ENCODE data around the gene TLL2. TPM values are rescaled to one million over a fixed set of nuclear protein-coding genes. Genes with fewer than 3 reads are reported as not detected.

TLL2 gene
- total and polyA plus RNA-seq, 2 of the 4 experiments (the other 2 are of a cell fraction), result under 0.01 to 0.05 TPM

GRCh38 chr10:96387601-96388000, 126.1 kb downstream of the TLL2 start:
- H2BK15ac ChIP-seq (ENCODE audit: low read depth, low read length), result no peak overlapping the region
- no peaks in the 10 kb centered on the region for H3K9me1 ChIP-seq (ENCODE audit: insufficient read depth, low read length)
- dilution Hi-C loops (cut with HindIII; ENCODE audit: low sequenced_read_pairs, unreplicated experiment), result no loop called here
- ATAC-seq (ENCODE audit: low read depth), result no peak
- H2AK5ac ChIP-seq (ENCODE audit: low read depth, low read length), result no peak overlapping the region
- no peaks in the 10 kb centered on the region for H3K36me3 ChIP-seq (ENCODE audit: control insufficient read depth, insufficient read depth, low read length)
- no peak overlapping the region for H3K14ac ChIP-seq (replicated peaks; ENCODE audit: low read depth, low read length)
- H2AFZ ChIP-seq (replicated peaks; ENCODE audit: low read length, poor library complexity), result no peak overlapping the region
- no peaks in the 10 kb centered on the region for H3K9me3 ChIP-seq (ENCODE audit: control insufficient read depth, insufficient read depth, low read length)
- WGBS, 2 experiments (ENCODE audit: extremely low coverage in 2 of 2, insufficient read length in 1 of 2), result 56% methylated on average over 2 of the region's 7 CpGs; no CpG with 5 or more reads in 1 of the 2 experiments
- H3K27ac ChIP-seq (ENCODE audit: insufficient read depth, low read length), result no peak overlapping the region
- no peak overlapping the region for H3K9ac ChIP-seq (ENCODE audit: low read depth, low read length)
- no peak overlapping the region for H2BK120ac ChIP-seq (ENCODE audit: low read depth, low read length)
- H2AK9ac ChIP-seq (replicated peaks; ENCODE audit: low read depth, low read length, poor library complexity), result no peak overlapping the region
- BruUV-seq (replicated peaks), result no TSS peak
- H3K27me3 ChIP-seq (ENCODE audit: control insufficient read depth, insufficient read depth, low read length), result peaks cover 2% of the 10 kb centered on the region; the same call in 1 of the 2 replicates
- intact Hi-C loops (cut with micrococcal nuclease), result no loop called here
- no peak overlapping the region for H3K4me2 ChIP-seq (ENCODE audit: low read depth, low read length)
- ChIA-PET POLR2A (ENCODE audit: unreplicated experiment) (no interaction called here), CTCF (no interaction called here)
- no peak overlapping the region for H4K91ac ChIP-seq (ENCODE audit: insufficient read depth, low read depth, low read length)
- no peak overlapping the region for H3K18ac ChIP-seq (ENCODE audit: low read depth, low read length)
- H3K4ac ChIP-seq (ENCODE audit: low read depth, low read length), result no peak overlapping the region
- no peak overlapping the region for H3K23ac ChIP-seq (ENCODE audit: low read depth, low read length)
- no peak for DNase-seq
- H4K5ac ChIP-seq (ENCODE audit: low read depth, low read length), result no peak overlapping the region
- no peaks in the 10 kb centered on the region for H3K79me1 ChIP-seq (ENCODE audit: low read depth in 1 of 2, low read length in 2 of 2)
- H2BK20ac ChIP-seq (ENCODE audit: low read depth, low read length), result no peak overlapping the region
- H4K8ac ChIP-seq (ENCODE audit: low read depth in 2 of 2, low read length in 2 of 2), result no peak overlapping the region
- H3K56ac ChIP-seq (ENCODE audit: extremely low read depth, insufficient read depth, low read length), result no peak overlapping the region
- H3K4me1 ChIP-seq (ENCODE audit: control insufficient read depth, insufficient read depth, low read length), result no peaks in the 10 kb centered on the region
- in situ Hi-C loops (cut with MboI; ENCODE audit: low sequenced_read_pairs), result no loop called here
- H3K4me3 ChIP-seq (ENCODE audit: insufficient read depth, low read depth, low read length), result no peak overlapping the region
- H4K20me1 ChIP-seq (ENCODE audit: insufficient read depth, low read length), result no peaks in the 10 kb centered on the region
- TF ChIP-seq MAFK (IDR thresholded peaks at IDR 0.05; ENCODE audit: low read depth, low read length), result no peak
- no peak for TF ChIP-seq MAZ (IDR thresholded peaks at IDR 0.05; ENCODE audit: borderline replicate concordance, low read depth, low read length)
- no peak for TF ChIP-seq ELK1 (IDR thresholded peaks at IDR 0.05; ENCODE audit: borderline replicate concordance, low read depth, low read length)
- no peak for TF ChIP-seq BHLHE40 (IDR thresholded peaks at IDR 0.05; ENCODE audit: low read depth, low read length)
- TF ChIP-seq USF2 (IDR thresholded peaks at IDR 0.05; ENCODE audit: low read depth, low read length), result no peak
- no peak for TF ChIP-seq CTCF (conservative IDR thresholded peaks at IDR 0.05; ENCODE audit: low read depth, low read length)
- TF ChIP-seq RCOR1 (IDR thresholded peaks at IDR 0.05; ENCODE audit: insufficient replicate concordance, low read length), result no peak
- TF ChIP-seq CEBPB (IDR thresholded peaks at IDR 0.05; ENCODE audit: low read depth, low read length), result no peak
- TF ChIP-seq RFX5 (IDR thresholded peaks at IDR 0.05; ENCODE audit: low read depth, low read length), result no peak
- TF ChIP-seq FOS (IDR thresholded peaks at IDR 0.05; ENCODE audit: low read depth, low read length), result no peak
- no peak for TF ChIP-seq RAD21 (IDR thresholded peaks at IDR 0.05; ENCODE audit: low read length)
- TF ChIP-seq MXI1 (IDR thresholded peaks at IDR 0.05; ENCODE audit: borderline replicate concordance, low read depth, low read length), result no peak
- no peak for TF ChIP-seq NFE2L2 (IDR thresholded peaks at IDR 0.05; ENCODE audit: low read depth, low read length)
- TF ChIP-seq SMC3 (IDR thresholded peaks at IDR 0.05; ENCODE audit: low read depth, low read length), result no peak
- no peak for TF ChIP-seq POLR2A (IDR thresholded peaks at IDR 0.05; ENCODE audit: low read depth, low read length)
- no peak for TF ChIP-seq CHD1 (IDR thresholded peaks at IDR 0.05; ENCODE audit: low read depth, low read length)
- H2BK5ac ChIP-seq (ENCODE audit: low read depth, low read length, poor library complexity, severe bottlenecking), result no peak overlapping the region
